ENCODE measurements around the gene VPS51. TPM values are rescaled to one million over a fixed set of nuclear protein-coding genes. Genes with fewer than 3 reads are reported as not detected.

The VPS51 gene
- total RNA-seq, 3 donors from 2014 or later (not counting 1 experiment from before 2014, with no cell fraction given), result 180 to 197 (median 184) TPM

DNA sequence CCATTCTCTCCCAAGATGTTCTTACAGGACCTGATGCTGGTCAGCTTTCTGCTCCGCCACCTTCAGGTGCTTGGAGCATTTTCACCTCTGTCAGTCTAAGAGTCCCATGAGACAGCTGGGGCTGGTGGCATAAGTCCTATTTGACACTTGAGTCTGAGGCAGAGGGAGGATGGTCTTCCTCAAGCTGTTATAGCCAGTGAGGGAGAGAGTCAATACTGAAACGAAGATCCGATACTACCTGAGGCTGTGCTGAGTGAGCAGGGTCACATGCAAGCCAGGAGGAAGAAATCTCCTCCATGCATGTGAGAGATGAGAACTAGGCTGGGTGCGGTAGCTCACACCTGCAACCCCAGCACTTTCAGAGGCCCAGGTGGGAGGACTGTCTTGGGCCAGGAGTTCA, 6.4 kb upstream of the VPS51 start:
- Mint-ChIP-seq H3K27ac (no peak overlapping the region), H3K4me3 (no peak overlapping the region), H3K4me1 (peaks cover 7 to 13% of the 10 kb centered on the region in 2 donors), H3K9me3 (no peaks in the 10 kb centered on the region), H3K27me3 (ENCODE audit: low read depth in 2 of 2) (no peaks in the 10 kb centered on the region), H3K36me3 (peaks cover 7% of the 10 kb centered on the region)
- Histone ChIP-seq H3K4me3 (ENCODE audit: low read length) (no peak overlapping the region), H3K36me3 (ENCODE audit: control insufficient read depth, insufficient read depth, low read length) (peaks cover 36% of the 10 kb centered on the region), H3K4me1 (ENCODE audit: control insufficient read depth, insufficient read depth, low read length) (peaks cover 7% of the 10 kb centered on the region), H3K9me3 (ENCODE audit: control insufficient read depth, insufficient read depth, low read length) (no peaks in the 10 kb centered on the region), H3K27me3 (ENCODE audit: control insufficient read depth, insufficient read depth, low read length) (no peaks in the 10 kb centered on the region), H3K27ac (ENCODE audit: low read length) (no peak overlapping the region)
- no peak for DNase-seq
- no peak for ATAC-seq
- 98% methylated on average over 4 of the region's 4 CpGs for WGBS (ENCODE audit: insufficient coverage)
- intact Hi-C loops (cut with micrococcal nuclease), result loop anchor here (10.0 kb wide), 1 partner anchor 1255 kb away; the partner anchor contains the start of genes B4GAT1 and BRMS1
- TF ChIP-seq, protein P1, sequence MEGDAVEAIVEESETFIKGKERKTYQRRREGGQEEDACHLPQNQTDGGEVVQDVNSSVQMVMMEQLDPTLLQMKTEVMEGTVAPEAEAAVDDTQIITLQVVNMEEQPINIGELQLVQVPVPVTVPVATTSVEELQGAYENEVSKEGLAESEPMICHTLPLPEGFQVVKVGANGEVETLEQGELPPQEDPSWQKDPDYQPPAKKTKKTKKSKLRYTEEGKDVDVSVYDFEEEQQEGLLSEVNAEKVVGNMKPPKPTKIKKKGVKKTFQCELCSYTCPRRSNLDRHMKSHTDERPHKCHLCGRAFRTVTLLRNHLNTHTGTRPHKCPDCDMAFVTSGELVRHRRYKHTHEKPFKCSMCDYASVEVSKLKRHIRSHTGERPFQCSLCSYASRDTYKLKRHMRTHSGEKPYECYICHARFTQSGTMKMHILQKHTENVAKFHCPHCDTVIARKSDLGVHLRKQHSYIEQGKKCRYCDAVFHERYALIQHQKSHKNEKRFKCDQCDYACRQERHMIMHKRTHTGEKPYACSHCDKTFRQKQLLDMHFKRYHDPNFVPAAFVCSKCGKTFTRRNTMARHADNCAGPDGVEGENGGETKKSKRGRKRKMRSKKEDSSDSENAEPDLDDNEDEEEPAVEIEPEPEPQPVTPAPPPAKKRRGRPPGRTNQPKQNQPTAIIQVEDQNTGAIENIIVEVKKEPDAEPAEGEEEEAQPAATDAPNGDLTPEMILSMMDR (IDR thresholded peaks at IDR 0.05), result no peak

DNA sequence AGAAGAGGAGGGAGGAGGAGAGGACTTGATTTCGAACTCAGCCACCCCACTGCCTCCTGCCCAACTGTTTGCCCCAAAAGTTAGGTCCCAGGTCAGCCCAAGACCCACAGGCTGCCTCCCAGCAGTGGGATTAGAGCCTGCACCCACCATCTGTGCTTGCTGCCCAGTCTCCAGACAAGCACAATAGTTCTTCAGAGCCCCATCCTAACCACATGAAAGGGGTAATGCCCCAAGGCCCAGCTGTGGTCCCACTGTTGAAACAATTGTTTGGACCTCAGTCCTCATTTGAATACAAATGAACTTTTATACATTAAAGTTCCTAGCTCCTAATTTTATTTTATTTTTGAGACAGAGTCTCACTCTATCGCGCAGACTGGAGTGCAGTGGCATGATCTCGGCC, 5.4 kb upstream of the VPS51 start:
- 98% methylated on average over 3 of the region's 4 CpGs for WGBS (ENCODE audit: insufficient coverage)
- H3K4me3 Mint-ChIP-seq, result no peak overlapping the region
- H3K27me3 Mint-ChIP-seq (ENCODE audit: low read depth in 2 of 2), result no peaks in the 10 kb centered on the region
- Histone ChIP-seq H3K27ac (ENCODE audit: low read length) (no peak overlapping the region), H3K9me3 (ENCODE audit: control insufficient read depth, insufficient read depth, low read length) (no peaks in the 10 kb centered on the region), H3K27me3 (ENCODE audit: control insufficient read depth, insufficient read depth, low read length) (no peaks in the 10 kb centered on the region), H3K36me3 (ENCODE audit: control insufficient read depth, insufficient read depth, low read length) (peaks cover 34% of the 10 kb centered on the region), H3K4me1 (ENCODE audit: control insufficient read depth, insufficient read depth, low read length) (peaks cover 3% of the 10 kb centered on the region), H3K4me3 (ENCODE audit: low read length) (no peak overlapping the region)
- no peaks in the 10 kb centered on the region for H3K9me3 Mint-ChIP-seq
- ATAC-seq (no peak), DNase-seq (no peak)
- peaks cover 2 to 4% of the 10 kb centered on the region in 2 donors for H3K4me1 Mint-ChIP-seq
- intact Hi-C loops (cut with micrococcal nuclease), result no loop called here
- H3K27ac Mint-ChIP-seq, result no peak overlapping the region
- TF ChIP-seq, protein P1 (IDR thresholded peaks at IDR 0.05), result no peak
- peaks cover 7% of the 10 kb centered on the region for H3K36me3 Mint-ChIP-seq

DNA sequence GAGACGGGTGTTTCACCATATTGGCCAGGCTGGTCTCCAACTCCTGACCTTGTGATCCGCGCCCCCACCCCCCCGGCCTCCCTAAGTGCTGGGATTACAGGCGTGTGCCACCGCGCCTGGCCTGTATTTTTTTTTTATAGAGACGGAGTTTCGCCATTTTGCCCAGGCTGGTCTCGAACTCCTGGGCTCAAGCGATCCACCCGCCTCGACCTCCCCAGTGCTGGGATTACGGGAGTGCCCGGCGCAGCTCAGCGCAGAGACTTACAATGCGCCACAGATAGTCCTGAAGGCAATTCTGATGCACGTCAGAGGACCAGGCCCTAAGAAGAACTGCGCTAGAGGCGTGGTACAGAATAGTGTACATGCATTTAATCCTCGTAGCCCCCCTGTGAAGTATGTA, 587 bp upstream of the VPS51 start:
- 88% methylated on average over 22 of the region's 22 CpGs for WGBS (ENCODE audit: insufficient coverage)
- TF ChIP-seq, protein P1 (IDR thresholded peaks at IDR 0.05), result no peak
- Mint-ChIP-seq H3K27ac (peak overlapping the region; percentile 83 to 92), H3K36me3 (no peaks in the 10 kb centered on the region), H3K9me3 (no peaks in the 10 kb centered on the region), H3K4me3 (peak overlapping the region; percentile 92), H3K4me1 (peaks cover 0 to 14% of the 10 kb centered on the region in 2 donors), H3K27me3 (ENCODE audit: low read depth in 2 of 2) (no peaks in the 10 kb centered on the region)
- H3K36me3 ChIP-seq (ENCODE audit: control insufficient read depth, insufficient read depth, low read length), result peaks cover 9% of the 10 kb centered on the region
- no peak overlapping the region for H3K4me3 ChIP-seq (ENCODE audit: low read length)
- H3K9me3 ChIP-seq (ENCODE audit: control insufficient read depth, insufficient read depth, low read length), result no peaks in the 10 kb centered on the region
- peak overlapping the region; percentile 76 for H3K27ac ChIP-seq (ENCODE audit: low read length)
- H3K4me1 ChIP-seq (ENCODE audit: control insufficient read depth, insufficient read depth, low read length), result peaks cover 19% of the 10 kb centered on the region
- intact Hi-C loops (cut with micrococcal nuclease), result no loop called here
- H3K27me3 ChIP-seq (ENCODE audit: control insufficient read depth, insufficient read depth, low read length), result no peaks in the 10 kb centered on the region
- DNase-seq, result no peak
- no peak for ATAC-seq

DNA sequence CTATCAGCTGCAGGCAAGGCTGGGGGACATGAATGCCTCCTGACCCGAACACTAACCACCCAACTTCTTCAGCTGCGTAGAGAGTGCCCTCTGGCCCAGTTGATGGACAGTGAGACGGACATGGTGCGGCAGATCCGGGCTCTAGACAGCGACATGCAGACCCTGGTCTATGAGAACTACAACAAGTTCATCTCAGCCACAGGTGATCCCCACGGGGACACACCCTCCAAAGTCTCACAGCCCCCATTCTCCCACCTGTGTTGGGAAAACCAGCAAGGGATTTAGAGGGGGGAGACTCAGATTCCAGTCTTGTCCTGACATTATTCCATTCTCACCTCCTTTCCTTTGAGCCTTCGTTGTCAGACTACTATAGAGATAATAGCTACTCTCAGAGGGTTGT, 912 bp downstream of the VPS51 start:
- Histone ChIP-seq H3K27ac (ENCODE audit: low read length) (peak overlapping the region; percentile 76), H3K9me3 (ENCODE audit: control insufficient read depth, insufficient read depth, low read length) (no peaks in the 10 kb centered on the region), H3K27me3 (ENCODE audit: control insufficient read depth, insufficient read depth, low read length) (no peaks in the 10 kb centered on the region), H3K36me3 (ENCODE audit: control insufficient read depth, insufficient read depth, low read length) (peaks cover 12% of the 10 kb centered on the region), H3K4me1 (ENCODE audit: control insufficient read depth, insufficient read depth, low read length) (peaks cover 19% of the 10 kb centered on the region), H3K4me3 (ENCODE audit: low read length) (peak overlapping the region; percentile 85)
- TF ChIP-seq, protein P1 (IDR thresholded peaks at IDR 0.05), result no peak
- Mint-ChIP-seq H3K36me3 (no peaks in the 10 kb centered on the region), H3K4me3 (peak overlapping the region; percentile 40), H3K9me3 (no peaks in the 10 kb centered on the region), H3K4me1 (peaks cover 0 to 14% of the 10 kb centered on the region in 2 donors), H3K27ac (peak overlapping the region; percentile 83 to 92), H3K27me3 (ENCODE audit: low read depth in 2 of 2) (no peaks in the 10 kb centered on the region)
- no peak for DNase-seq
- WGBS (ENCODE audit: insufficient coverage), result 59% methylated on average over 7 of the region's 8 CpGs
- ATAC-seq, result no peak
- intact Hi-C loops (cut with micrococcal nuclease), result loop anchor here (1.0 to 2.0 kb wide), 3 partner anchors 13 to 20 kb away; partner anchors contain the start of genes CDCA5, TM7SF2, ZFPL1 and ZNHIT2

Data from natural killer cell (primary cell).